HG02884 (cell line): ENCODE results near the gene NHSL2.

Source experiments
- ATAC-seq: cut with Tn5 transposase; IDR thresholded peaks from one replicate; pipeline ENCODE4 v1.9.1; 2021; ENCODE audit warnings: mild to moderate bottlenecking, moderate library complexity; ENCODE audit not compliant: unreplicated experiment

Gene NHSL2

GRCh38 chrX:72060921-72061490 lies 150.4 kb downstream of the NHSL2 start:
- no peak for ATAC-seq

GRCh38 chrX:72062916-72063315 lies 152.3 kb downstream of the NHSL2 start:
- no peak for ATAC-seq

GRCh38 chrX:72069350-72070160 lies 158.9 kb downstream of the NHSL2 start:
- ATAC-seq, result no peak

GRCh38 chrX:72071213-72071612 lies 160.6 kb downstream of the NHSL2 start:
- no peak for ATAC-seq

- no peak for ATAC-seq
These were observed 163.0 kb downstream of the NHSL2 start for GRCh38 chrX:72073633-72074032.

- ATAC-seq, result no peak
These were observed 167.8 kb downstream of the NHSL2 start for GRCh38 chrX:72078411-72078810.

- ATAC-seq, result no peak
These were observed 169.0 kb downstream of the NHSL2 start for GRCh38 chrX:72079607-72080006.

GRCh38 chrX:72080150-72080549 lies 169.5 kb downstream of the NHSL2 start:
- ATAC-seq, result no peak

- no peak for ATAC-seq
These were observed 170.2 kb downstream of the NHSL2 start for GRCh38 chrX:72080800-72081199.

- ATAC-seq, result no peak
These were observed 171.1 kb downstream of the NHSL2 start for GRCh38 chrX:72081605-72082320.

GRCh38 chrX:72083291-72083690 lies 172.6 kb downstream of the NHSL2 start:
- ATAC-seq, result no peak

GRCh38 chrX:72084114-72084513 lies 173.5 kb downstream of the NHSL2 start:
- no peak for ATAC-seq

GRCh38 chrX:72086995-72087394 lies 176.3 kb downstream of the NHSL2 start:
- no peak for ATAC-seq

- no peak for ATAC-seq
These were observed 178.1 kb downstream of the NHSL2 start for GRCh38 chrX:72088761-72089160.

- ATAC-seq, result no peak
These were observed 178.6 kb downstream of the NHSL2 start for GRCh38 chrX:72089254-72089653.

GRCh38 chrX:72094894-72095293 lies 184.2 kb downstream of the NHSL2 start:
- ATAC-seq, result peak; percentile 91

GRCh38 chrX:72095370-72095769 lies 184.7 kb downstream of the NHSL2 start:
- ATAC-seq, result no peak

- no peak for ATAC-seq
These were observed 186.5 kb downstream of the NHSL2 start for GRCh38 chrX:72097098-72097497.

GRCh38 chrX:72100051-72100755 lies 189.6 kb downstream of the NHSL2 start:
- ATAC-seq, result no peak

- ATAC-seq, result peak; percentile 65
These were observed 190.2 kb downstream of the NHSL2 start for GRCh38 chrX:72100824-72101351.

- no peak for ATAC-seq
These were observed 191.0 kb downstream of the NHSL2 start for GRCh38 chrX:72101597-72102037.
